C4-2B (cell line): ENCODE data around the gene SARDH.

Source experiments
- CTCF ChIP-seq: fragments of 450-650 bp; conservative IDR thresholded peaks from 2 replicates; pipeline ENCODE4 v1.5.1; 2017; ENCODE audit warnings: mild to moderate bottlenecking
- ZFX ChIP-seq: fragments of 450-650 bp; IDR thresholded peaks from 2 replicates; pipeline ENCODE4 v1.6.1; 2017

DNA sequence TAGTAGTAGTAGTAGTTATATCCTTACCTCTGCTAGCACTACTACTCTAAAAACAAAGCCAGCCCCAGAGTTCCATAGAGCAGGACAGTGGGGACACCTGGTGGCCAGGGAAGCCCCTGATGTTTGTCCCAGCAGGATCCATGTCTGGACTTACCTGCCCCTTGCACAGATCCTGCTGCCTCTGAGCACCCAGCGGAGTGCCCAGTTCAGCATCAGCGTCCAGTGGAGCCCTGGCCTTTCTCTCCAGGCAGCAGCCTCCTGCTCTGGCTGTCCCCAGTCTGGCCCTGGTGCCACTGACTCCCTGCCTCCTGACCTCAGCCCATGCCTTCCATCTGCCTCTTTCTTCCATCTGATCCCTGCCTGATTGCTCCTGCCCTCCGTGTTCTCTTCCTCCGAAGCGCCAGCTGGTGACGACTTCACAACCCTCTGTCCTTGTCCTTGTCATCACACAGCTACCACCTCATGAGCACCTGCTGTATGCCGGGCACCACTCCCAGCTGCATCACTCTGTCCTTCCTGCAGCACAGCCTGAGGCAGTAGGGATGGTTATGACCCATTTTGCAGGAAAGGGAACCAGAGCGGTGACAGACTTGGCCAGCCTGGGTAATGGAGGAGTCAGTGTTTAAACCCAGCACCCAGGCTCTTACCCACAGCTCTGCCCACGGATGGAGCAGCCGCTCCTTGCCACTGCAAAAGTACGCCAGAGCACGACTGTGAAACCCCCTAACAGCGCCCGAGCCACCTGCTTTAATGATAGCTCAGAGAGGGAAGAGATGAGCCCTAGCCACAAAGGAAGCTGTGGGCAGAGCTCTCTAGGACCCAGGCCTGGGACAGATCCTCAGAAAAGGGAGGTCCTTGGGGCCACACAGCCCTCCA is 11.5 kb downstream of the SARDH start:
- TF ChIP-seq CTCF (peak; percentile 56), ZFX (no peak)
